SK-N-SH treated with all-trans-retinoic acid at 6 μM for 48 hours (cell line): ENCODE results near the gene OR1S1.

ENCODE experiments used
- ATAC-seq: fragments of 200-7000 bp; cut with Tn5 transposase; 3 replicates; pipeline ENCODE4 v1.9.1; 2020; ENCODE audit warnings: mild to moderate bottlenecking, moderate library complexity
- ARNTL ChIP-seq: fragments of 450-650 bp; formaldehyde crosslinking; IDR thresholded peaks from 2 replicates; pipeline ENCODE4 v1.5.0; 2020; ENCODE audit warnings: low read depth, mild to moderate bottlenecking, moderate library complexity, borderline replicate concordance
- CREB5 ChIP-seq: fragments of 250-450 bp; sonication (Bioruptor Pico); IDR thresholded peaks from 2 replicates; pipeline ENCODE4 v1.5.1; 2020; ENCODE audit warnings: low read depth, mild to moderate bottlenecking, moderate library complexity
- GLIS3 ChIP-seq: fragments of 250-450 bp; sonication (Bioruptor Pico); IDR thresholded peaks from 2 replicates; pipeline ENCODE4 v1.5.0; 2020; ENCODE audit warnings: mild to moderate bottlenecking, moderate library complexity
- ISL1 ChIP-seq: fragments of 250-450 bp; sonication (Bioruptor Pico); IDR thresholded peaks from 2 replicates; pipeline ENCODE4 v2.1.2; 2022; ENCODE audit warnings: mild to moderate bottlenecking, moderate library complexity
- OSR1 ChIP-seq: fragments of 250-450 bp; sonication (Bioruptor Pico); IDR thresholded peaks from 2 replicates; pipeline ENCODE4 v1.8.0; 2022; ENCODE audit warnings: moderate library complexity, mild to moderate bottlenecking, inconsistent platforms
- PATZ1 ChIP-seq: fragments of 250-450 bp; sonication (Bioruptor Pico); IDR thresholded peaks from 2 replicates; pipeline ENCODE4 v1.8.0; 2020; ENCODE audit warnings: mild to moderate bottlenecking, moderate library complexity, borderline replicate concordance
- PPARA ChIP-seq: fragments of 250-450 bp; sonication (Bioruptor Pico); IDR thresholded peaks from 2 replicates; pipeline ENCODE4 v1.5.0; 2020; ENCODE audit warnings: mild to moderate bottlenecking, borderline replicate concordance
- RARB ChIP-seq: fragments of 250-450 bp; sonication (Bioruptor Pico); IDR thresholded peaks from 2 replicates; pipeline ENCODE4 v1.8.0; 2021; ENCODE audit warnings: mild to moderate bottlenecking, moderate library complexity
- SNAI2 ChIP-seq: fragments of 250-450 bp; sonication (Bioruptor Pico); IDR thresholded peaks from 2 replicates; pipeline ENCODE4 v1.5.0; 2020; ENCODE audit warnings: mild to moderate bottlenecking, moderate library complexity
- TCF4 ChIP-seq: fragments of 250-450 bp; sonication (Bioruptor Pico); IDR thresholded peaks from 2 replicates; pipeline ENCODE4 v1.8.0; 2021; ENCODE audit warnings: mild to moderate bottlenecking, moderate library complexity, borderline replicate concordance
- TOX ChIP-seq: fragments of 250-450 bp; sonication (Bioruptor Pico); IDR thresholded peaks from 2 replicates; pipeline ENCODE4 v1.8.0; 2021; ENCODE audit warnings: mild to moderate bottlenecking, moderate library complexity, borderline replicate concordance
- TSHZ2 ChIP-seq: fragments of 250-450 bp; sonication (Bioruptor Pico); IDR thresholded peaks from 2 replicates; pipeline ENCODE4 v1.5.0; 2020; ENCODE audit warnings: mild to moderate bottlenecking, moderate library complexity
- ZC3H10 ChIP-seq: fragments of 250-450 bp; sonication (Bioruptor Pico); IDR thresholded peaks from 2 replicates; pipeline ENCODE4 v1.5.1; 2021; ENCODE audit warnings: mild to moderate bottlenecking, moderate library complexity
- ZFP30 ChIP-seq: fragments of 450-650 bp; formaldehyde crosslinking; IDR thresholded peaks from 2 replicates; pipeline ENCODE4 v1.5.0; 2022; ENCODE audit warnings: mild to moderate bottlenecking, moderate library complexity
- ZNF565 ChIP-seq: fragments of 450-650 bp; formaldehyde crosslinking; conservative IDR thresholded peaks from 2 replicates; pipeline ENCODE4 v1.5.0; 2020; ENCODE audit warnings: low read depth, mild to moderate bottlenecking, moderate library complexity
- ZNF8 ChIP-seq: fragments of 450-650 bp; formaldehyde crosslinking; IDR thresholded peaks from 2 replicates; pipeline ENCODE4 v1.5.0; 2020; ENCODE audit warnings: mild to moderate bottlenecking, moderate library complexity
- TF ChIP-seq, protein P1 (sequence below): fragments of 250-450 bp; sonication (Bioruptor Pico); IDR thresholded peaks from 2 replicates; pipeline ENCODE4 v1.8.0; 2021; ENCODE audit warnings: low read depth, mild to moderate bottlenecking, moderate library complexity, borderline replicate concordance

The OR1S1 gene

DNA sequence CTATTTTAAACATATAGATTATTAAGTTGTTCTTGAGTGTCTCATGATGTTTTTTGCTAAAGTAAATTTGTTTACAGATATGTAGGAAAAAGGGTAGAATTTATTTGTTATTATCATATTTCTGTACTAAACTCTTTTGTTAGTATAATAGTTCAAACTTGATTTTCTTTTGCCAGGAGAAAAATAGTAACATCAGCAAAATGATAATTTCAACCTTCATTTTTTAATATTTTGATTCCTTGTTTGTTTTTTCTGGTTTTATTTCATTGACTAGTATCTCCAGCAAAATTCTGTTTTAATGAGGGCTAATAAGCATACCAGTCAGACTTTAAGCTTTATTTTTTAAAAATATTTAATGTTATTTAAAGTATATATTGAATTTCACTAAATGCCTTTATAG is 4.0 kb downstream of the OR1S1 start:
- no peak for ATAC-seq
- TF ChIP-seq ARNTL (CRISPR knock-in tag) (no peak), PATZ1 (no peak), RARB (CRISPR knock-in tag) (no peak), ZNF565 (no peak), ZFP30 (CRISPR knock-in tag) (no peak), PPARA (CRISPR knock-in tag) (no peak)
- TF ChIP-seq, all 23 proteins: peak for 0

GRCh38 chr11:58222721-58223120 is 10.2 kb downstream of the OR1S1 start:
- no peak for ATAC-seq
- TF ChIP-seq ZNF8 (CRISPR knock-in tag), result no peak
- TF ChIP-seq CREB5 (CRISPR knock-in tag), result no peak
- TF ChIP-seq, protein P1, sequence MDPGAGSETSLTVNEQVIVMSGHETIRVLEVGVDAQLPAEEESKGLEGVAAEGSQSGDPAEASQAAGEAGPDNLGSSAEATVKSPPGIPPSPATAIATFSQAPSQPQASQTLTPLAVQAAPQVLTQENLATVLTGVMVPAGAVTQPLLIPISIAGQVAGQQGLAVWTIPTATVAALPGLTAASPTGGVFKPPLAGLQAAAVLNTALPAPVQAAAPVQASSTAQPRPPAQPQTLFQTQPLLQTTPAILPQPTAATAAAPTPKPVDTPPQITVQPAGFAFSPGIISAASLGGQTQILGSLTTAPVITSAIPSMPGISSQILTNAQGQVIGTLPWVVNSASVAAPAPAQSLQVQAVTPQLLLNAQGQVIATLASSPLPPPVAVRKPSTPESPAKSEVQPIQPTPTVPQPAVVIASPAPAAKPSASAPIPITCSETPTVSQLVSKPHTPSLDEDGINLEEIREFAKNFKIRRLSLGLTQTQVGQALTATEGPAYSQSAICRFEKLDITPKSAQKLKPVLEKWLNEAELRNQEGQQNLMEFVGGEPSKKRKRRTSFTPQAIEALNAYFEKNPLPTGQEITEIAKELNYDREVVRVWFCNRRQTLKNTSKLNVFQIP, result no peak

GRCh38 chr11:58227956-58228615 is 15.6 kb downstream of the OR1S1 start:
- no peak for TF ChIP-seq CREB5 (CRISPR knock-in tag)
- no peak for TF ChIP-seq ZFP30 (CRISPR knock-in tag)
- TF ChIP-seq SNAI2 (CRISPR knock-in tag), result no peak
- TF ChIP-seq RARB (CRISPR knock-in tag), result no peak
- TF ChIP-seq GLIS3 (CRISPR knock-in tag), result no peak
- no peak for TF ChIP-seq PATZ1
- no peak for ATAC-seq

DNA sequence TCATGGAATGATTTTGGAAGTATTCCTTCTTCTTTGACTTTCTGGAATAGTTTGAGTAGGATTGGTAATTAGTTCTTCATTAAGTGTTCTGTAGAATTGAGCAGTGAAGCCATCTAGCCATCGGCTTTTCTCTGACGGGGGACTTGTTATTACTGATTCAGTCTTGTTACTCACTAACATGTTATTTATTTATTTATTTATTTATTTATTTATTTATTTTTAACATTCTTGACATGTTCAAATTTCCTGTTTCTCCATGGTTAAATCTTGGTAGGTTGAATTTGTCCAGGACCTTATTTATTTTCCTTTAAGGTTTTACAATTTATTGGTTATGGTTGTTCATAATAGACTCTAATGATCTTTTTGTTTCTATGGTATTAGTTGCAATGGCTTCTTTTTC is 31.4 kb downstream of the OR1S1 start:
- no peak for ATAC-seq
- TF ChIP-seq PPARA (CRISPR knock-in tag), result no peak
- TF ChIP-seq TSHZ2, result no peak
- no peak for TF ChIP-seq ISL1
- TF ChIP-seq, protein P1, result no peak
- no peak for TF ChIP-seq OSR1 (CRISPR knock-in tag)
- TF ChIP-seq ZC3H10, result no peak
- no peak for TF ChIP-seq PATZ1
- TF ChIP-seq ZNF8 (CRISPR knock-in tag), result no peak
- no peak for TF ChIP-seq ZFP30 (CRISPR knock-in tag)
- TF ChIP-seq ZNF565, result no peak
- no peak for TF ChIP-seq TCF4
- TF ChIP-seq ARNTL (CRISPR knock-in tag), result no peak
- TF ChIP-seq TOX, result no peak
- no peak for TF ChIP-seq SNAI2 (CRISPR knock-in tag)
